Activated naive CD4-positive, alpha-beta T cell treated with anti-CD3 and anti-CD28 coated beads, Interleukin-2, amount 50 U/mL, for 24 hours (primary cell): ENCODE results near the gene GALNT17.
"Not testable (repeated sequence)": the region's sequence is repeated elsewhere in the genome, so short reads cannot be mapped to it uniquely, and the experiment has no call there.

ENCODE experiments used
- H3K27ac Mint-ChIP-seq: one replicate; pipeline ENCODE4 v1.8.0; 2021; ENCODE audit warnings: mild to moderate bottlenecking, mixed read lengths
- H3K27me3 Mint-ChIP-seq: one replicate; pipeline ENCODE4 v1.8.0; 2021; ENCODE audit warnings: mixed read lengths
- H3K36me3 Mint-ChIP-seq: one replicate; pipeline ENCODE4 v1.8.0; 2021; ENCODE audit warnings: mixed read lengths
- H3K4me1 Mint-ChIP-seq: one replicate; pipeline ENCODE4 v1.8.0; 2021; ENCODE audit warnings: mixed read lengths
- H3K4me3 Mint-ChIP-seq: one replicate; pipeline ENCODE4 v1.8.0; 2021; ENCODE audit warnings: mild to moderate bottlenecking, mixed read lengths
- H3K9me3 Mint-ChIP-seq: one replicate; pipeline ENCODE4 v1.8.0; 2021; ENCODE audit warnings: mixed read lengths

The GALNT17 gene

DNA sequence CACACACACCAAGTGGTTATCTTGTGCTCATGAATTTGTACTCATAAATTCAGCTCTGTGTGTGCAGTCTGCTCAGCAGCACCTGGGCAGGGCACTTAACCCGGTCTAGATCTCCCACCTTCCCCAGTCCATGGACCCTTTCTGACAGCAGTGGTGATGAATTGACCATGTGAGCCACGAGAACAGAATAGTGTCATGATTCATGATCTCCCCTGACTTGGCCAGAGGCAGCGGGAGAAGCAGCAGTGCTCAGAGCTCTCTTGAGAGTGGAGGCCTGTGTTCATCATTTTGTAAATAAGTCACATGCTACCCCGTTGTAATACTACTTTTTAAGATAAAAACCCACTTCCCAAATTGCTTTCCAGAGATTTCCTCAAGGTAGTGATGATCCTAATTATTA lies 74.2 kb downstream of the GALNT17 start:
- Mint-ChIP-seq H3K27ac (no peak overlapping the region), H3K36me3 (no peaks in the 10 kb centered on the region), H3K4me1 (no peaks in the 10 kb centered on the region), H3K4me3 (no peak overlapping the region), H3K9me3 (peaks cover 7% of the 10 kb centered on the region), H3K27me3 (no peaks in the 10 kb centered on the region)

DNA sequence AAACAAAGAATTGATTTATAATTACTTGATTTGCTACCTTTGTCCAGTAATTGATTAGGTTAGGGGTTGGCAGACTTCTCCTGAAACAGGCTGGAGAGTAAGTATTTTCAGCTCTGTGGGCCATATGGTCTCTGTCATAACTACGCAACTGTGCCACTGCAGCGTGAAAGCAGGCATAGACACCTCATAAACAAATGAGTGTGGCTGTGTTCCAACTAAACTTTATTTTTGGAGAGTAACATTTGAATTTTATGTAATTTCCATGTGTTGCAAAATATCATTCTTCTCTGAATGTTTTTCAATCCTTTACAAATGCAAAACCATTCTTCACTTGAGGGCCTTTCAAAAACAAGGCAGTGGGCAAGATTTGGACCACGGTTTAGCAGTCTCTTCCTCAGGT lies 76.9 kb downstream of the GALNT17 start:
- Mint-ChIP-seq H3K4me1 (no peaks in the 10 kb centered on the region), H3K27ac (no peak overlapping the region), H3K27me3 (no peaks in the 10 kb centered on the region), H3K36me3 (no peaks in the 10 kb centered on the region), H3K4me3 (no peak overlapping the region), H3K9me3 (peaks cover 8% of the 10 kb centered on the region)

GRCh38 chr7:71209484-71209883 lies 77.5 kb downstream of the GALNT17 start:
- H3K27ac Mint-ChIP-seq, H3K27me3 Mint-ChIP-seq, H3K9me3 Mint-ChIP-seq, H3K36me3 Mint-ChIP-seq, H3K4me3 Mint-ChIP-seq, H3K4me1 Mint-ChIP-seq: not testable (repeated sequence)

DNA sequence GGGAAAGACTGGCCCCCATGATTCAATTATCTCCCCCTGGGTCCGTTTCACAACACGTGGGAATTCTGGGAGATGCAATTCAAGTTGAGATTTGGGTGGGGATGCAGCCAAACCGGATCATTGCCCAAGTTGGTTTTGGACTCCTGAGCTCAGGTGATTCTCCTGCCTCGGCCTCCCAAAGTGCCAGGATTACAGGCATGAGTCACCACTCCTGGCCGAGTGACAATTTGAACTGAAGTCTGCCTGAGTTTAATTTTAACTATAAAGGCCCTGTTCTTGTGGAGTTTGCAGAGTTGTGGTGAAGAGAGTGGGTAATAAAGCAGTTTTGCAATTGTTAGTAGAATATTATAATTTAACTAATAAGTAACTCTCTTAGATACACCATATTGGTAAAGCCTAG lies 78.3 kb downstream of the GALNT17 start:
- no peak overlapping the region for H3K27ac Mint-ChIP-seq
- no peak overlapping the region for H3K4me3 Mint-ChIP-seq
- H3K9me3 Mint-ChIP-seq = peaks cover 6% of the 10 kb centered on the region
- no peaks in the 10 kb centered on the region for H3K36me3 Mint-ChIP-seq
- no peaks in the 10 kb centered on the region for H3K4me1 Mint-ChIP-seq
- no peaks in the 10 kb centered on the region for H3K27me3 Mint-ChIP-seq

GRCh38 chr7:71212433-71212832 lies 80.5 kb downstream of the GALNT17 start:
- not testable (repeated sequence) for H3K36me3 Mint-ChIP-seq, H3K9me3 Mint-ChIP-seq, H3K27ac Mint-ChIP-seq, H3K4me3 Mint-ChIP-seq, H3K27me3 Mint-ChIP-seq, H3K4me1 Mint-ChIP-seq

DNA sequence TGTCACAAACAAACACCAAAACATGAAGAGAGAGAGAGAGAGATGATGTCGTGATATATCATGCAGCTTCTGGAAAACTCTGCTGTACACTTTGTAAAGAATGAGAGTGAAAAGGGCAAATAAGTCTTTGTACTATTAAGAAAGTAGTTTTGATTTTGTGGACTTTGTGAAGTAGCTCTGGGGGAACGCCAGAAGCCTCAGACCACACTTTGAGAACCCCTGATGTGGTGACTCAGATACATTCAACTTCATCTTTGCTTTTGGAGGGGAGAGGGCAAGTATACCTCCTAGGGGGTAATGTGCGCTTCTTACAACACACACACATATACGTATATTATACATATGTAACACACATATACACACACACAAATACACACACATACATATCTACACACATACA lies 84.3 kb downstream of the GALNT17 start:
- H3K27me3 Mint-ChIP-seq = no peaks in the 10 kb centered on the region
- no peak overlapping the region for H3K4me3 Mint-ChIP-seq
- peaks cover 21% of the 10 kb centered on the region for H3K9me3 Mint-ChIP-seq
- H3K4me1 Mint-ChIP-seq = no peaks in the 10 kb centered on the region
- H3K27ac Mint-ChIP-seq = no peak overlapping the region
- peaks cover 1% of the 10 kb centered on the region for H3K36me3 Mint-ChIP-seq

GRCh38 chr7:71220210-71220695 lies 88.3 kb downstream of the GALNT17 start:
- no peaks in the 10 kb centered on the region for H3K4me1 Mint-ChIP-seq

GRCh38 chr7:71221049-71221448 lies 89.1 kb downstream of the GALNT17 start:
- Mint-ChIP-seq H3K4me3 (no peak overlapping the region), H3K36me3 (peaks cover 1% of the 10 kb centered on the region), H3K27ac (no peak overlapping the region), H3K4me1 (no peaks in the 10 kb centered on the region), H3K9me3 (peaks cover 20% of the 10 kb centered on the region), H3K27me3 (no peaks in the 10 kb centered on the region)

More at GRCh38 chr7:71220210-71220695, 88.3 kb downstream of the GALNT17 start:
- Mint-ChIP-seq H3K9me3 (peaks cover 20% of the 10 kb centered on the region), H3K27me3 (no peaks in the 10 kb centered on the region), H3K27ac (no peak overlapping the region), H3K36me3 (peaks cover 1% of the 10 kb centered on the region), H3K4me3 (no peak overlapping the region)

GRCh38 chr7:71221549-71221948 lies 89.6 kb downstream of the GALNT17 start:
- H3K27ac Mint-ChIP-seq = no peak overlapping the region
- no peaks in the 10 kb centered on the region for H3K27me3 Mint-ChIP-seq
- H3K4me3 Mint-ChIP-seq = no peak overlapping the region
- H3K4me1 Mint-ChIP-seq = no peaks in the 10 kb centered on the region
- H3K9me3 Mint-ChIP-seq = peaks cover 20% of the 10 kb centered on the region
- peaks cover 1% of the 10 kb centered on the region for H3K36me3 Mint-ChIP-seq

DNA sequence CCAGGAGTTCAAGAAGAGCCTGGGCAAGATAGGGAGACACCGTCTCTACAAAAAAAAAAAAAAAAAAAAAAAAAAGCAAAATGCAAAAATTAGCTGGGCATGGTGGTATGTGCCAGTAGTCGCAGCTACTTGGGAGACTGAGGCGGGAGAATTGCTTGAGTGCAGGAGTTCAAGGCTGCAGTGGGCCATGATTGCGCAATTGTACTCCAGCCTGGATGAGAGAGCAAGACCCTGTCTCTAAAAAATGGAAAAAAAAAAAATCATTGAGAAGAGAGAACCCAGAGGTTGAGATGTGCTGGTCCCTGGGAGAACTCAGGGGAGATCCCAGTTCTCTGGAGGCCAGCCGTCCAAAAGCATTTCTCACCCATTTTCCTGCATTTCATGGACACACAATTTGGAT lies 95.2 kb downstream of the GALNT17 start:
- no peaks in the 10 kb centered on the region for H3K27me3 Mint-ChIP-seq
- H3K4me3 Mint-ChIP-seq = no peak overlapping the region
- no peak overlapping the region for H3K27ac Mint-ChIP-seq
- peaks cover 7% of the 10 kb centered on the region for H3K9me3 Mint-ChIP-seq
- H3K36me3 Mint-ChIP-seq = peaks cover 1% of the 10 kb centered on the region
- no peaks in the 10 kb centered on the region for H3K4me1 Mint-ChIP-seq

DNA sequence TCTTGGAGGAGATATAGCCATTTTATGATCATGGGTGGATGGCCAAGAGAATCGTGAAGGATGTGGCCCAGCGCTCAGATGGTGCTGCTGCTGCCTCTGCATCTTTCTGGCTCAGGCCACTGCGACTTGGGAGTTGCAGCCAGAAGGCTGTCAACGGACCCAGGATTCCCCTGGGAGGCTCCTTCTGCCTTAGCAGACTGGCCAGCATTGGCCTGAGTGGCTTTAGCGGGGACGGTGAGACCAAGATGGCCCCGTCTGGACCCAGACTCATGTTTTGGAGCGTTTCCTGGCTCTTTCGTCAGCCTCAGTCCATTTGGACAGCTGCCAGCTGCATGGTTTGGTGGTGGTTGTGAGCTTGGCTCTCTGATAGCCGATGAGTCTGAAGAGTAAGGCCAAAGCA lies 97.2 kb downstream of the GALNT17 start:
- H3K9me3 Mint-ChIP-seq = peaks cover 7% of the 10 kb centered on the region
- H3K36me3 Mint-ChIP-seq = peaks cover 1% of the 10 kb centered on the region
- H3K27ac Mint-ChIP-seq = no peak overlapping the region
- H3K27me3 Mint-ChIP-seq = no peaks in the 10 kb centered on the region
- H3K4me3 Mint-ChIP-seq = no peak overlapping the region
- no peaks in the 10 kb centered on the region for H3K4me1 Mint-ChIP-seq

DNA sequence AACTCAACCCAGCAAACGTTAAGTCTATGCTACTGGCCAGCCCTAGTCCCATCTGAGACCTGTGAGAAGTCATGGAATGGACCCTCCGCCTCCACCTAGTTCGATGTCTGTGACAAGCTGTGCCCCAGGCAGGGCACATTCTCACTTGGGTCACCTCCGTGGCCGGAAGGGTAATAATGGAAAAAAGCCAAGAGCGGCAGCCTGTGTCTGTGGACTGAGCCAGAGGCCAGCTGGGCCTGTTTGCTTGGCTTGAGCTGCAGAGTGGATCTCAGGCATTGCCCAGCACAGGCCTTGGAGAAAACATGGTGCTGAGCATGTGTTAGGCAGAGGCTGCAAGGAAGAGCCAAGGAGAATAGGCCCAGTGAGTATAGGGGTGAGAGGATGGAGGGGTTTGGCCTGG lies 97.8 kb downstream of the GALNT17 start:
- Mint-ChIP-seq H3K36me3 (peaks cover 1% of the 10 kb centered on the region), H3K27me3 (no peaks in the 10 kb centered on the region), H3K4me3 (no peak overlapping the region), H3K4me1 (no peaks in the 10 kb centered on the region), H3K27ac (no peak overlapping the region), H3K9me3 (peaks cover 7% of the 10 kb centered on the region)

DNA sequence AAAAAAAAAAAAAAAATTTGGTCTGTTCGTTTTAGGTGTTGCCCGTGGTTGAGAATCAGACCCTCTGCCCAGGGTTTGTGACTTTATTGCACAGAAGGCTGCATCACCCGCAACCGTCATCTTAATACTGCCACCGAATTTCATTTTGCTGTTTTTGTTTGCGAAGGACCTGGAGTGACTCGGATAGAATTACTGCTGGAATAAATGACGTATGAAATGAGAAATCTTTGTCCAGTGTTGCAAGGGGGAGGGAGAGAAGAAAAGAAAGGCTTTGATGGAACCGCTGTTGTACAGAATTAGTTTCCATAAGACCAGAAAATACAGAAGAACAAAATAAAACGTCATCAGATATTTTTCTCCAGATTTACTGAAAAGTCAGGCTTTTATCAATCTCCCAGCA lies 103.3 kb downstream of the GALNT17 start:
- Mint-ChIP-seq H3K27me3 (no peaks in the 10 kb centered on the region), H3K9me3 (no peaks in the 10 kb centered on the region), H3K4me3 (no peak overlapping the region)

DNA sequence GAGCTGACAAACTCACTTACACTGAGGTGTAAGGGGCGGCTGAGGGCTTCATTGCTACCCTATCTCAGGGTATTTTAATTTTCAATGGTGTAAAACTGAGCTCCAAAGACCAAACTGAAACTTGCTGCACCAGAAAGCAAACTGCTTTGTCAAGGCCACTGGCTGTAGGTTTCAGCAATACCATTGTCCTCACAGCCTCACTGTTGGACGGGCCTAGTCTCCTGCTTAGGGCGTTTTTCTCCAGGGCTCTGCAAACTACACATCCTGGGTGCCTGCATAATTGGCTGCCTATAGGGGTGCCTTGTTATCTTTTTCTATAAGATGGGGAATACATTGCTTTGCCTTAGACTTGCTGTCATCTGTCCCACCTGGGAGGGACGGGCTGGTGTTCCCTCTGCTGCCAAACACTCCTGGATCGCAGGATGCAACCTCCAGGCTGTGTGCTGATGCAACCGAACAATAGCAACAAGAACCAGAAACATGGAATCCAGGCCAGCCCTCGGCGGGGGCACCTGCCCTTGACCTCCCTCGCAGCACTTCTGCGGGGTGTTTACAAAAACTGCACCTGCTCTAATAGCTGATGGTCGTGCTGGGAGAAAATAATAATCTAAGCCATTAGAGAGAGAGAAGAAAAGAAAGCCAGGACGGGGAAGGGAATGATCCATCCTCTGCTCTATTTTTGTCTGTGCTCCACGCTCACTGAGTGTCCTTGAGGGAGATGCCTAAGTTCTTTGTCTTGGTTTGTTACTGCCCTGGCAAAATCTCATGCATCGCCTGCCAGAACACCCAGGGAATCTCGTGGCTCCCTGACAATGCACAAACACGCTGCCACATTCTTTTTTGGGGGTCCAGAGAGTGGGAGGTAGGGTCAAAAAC lies 104.5 kb downstream of the GALNT17 start:
- Mint-ChIP-seq H3K4me3 (no peak overlapping the region), H3K27ac (no peak overlapping the region), H3K4me1 (no peaks in the 10 kb centered on the region), H3K36me3 (no peaks in the 10 kb centered on the region), H3K27me3 (no peaks in the 10 kb centered on the region), H3K9me3 (no peaks in the 10 kb centered on the region)

More for the DNA sequence above, 103.3 kb downstream of the GALNT17 start:
- Mint-ChIP-seq H3K4me1 (no peaks in the 10 kb centered on the region), H3K36me3 (no peaks in the 10 kb centered on the region), H3K27ac (no peak overlapping the region)

DNA sequence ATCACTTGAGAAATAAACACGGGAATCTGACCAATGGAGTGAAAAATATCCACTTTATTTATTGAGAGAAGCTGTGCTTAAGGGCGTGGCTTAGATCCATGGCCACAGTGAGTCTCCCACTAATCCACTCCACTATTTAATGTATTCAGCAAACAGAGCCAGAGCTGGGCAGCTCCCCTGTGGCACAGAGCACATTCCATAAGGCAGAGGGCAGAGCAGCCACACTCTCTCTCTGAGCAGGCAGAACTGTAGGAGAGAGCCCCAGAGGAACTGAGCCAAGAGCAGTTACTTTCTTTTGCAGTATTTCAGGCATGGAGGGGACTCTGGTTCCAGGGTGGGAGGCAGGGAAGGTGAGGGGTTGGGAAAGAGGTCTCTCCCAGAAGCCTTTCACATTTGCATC lies 106.0 kb downstream of the GALNT17 start:
- Mint-ChIP-seq H3K4me1 (no peaks in the 10 kb centered on the region), H3K27ac (no peak overlapping the region), H3K27me3 (no peaks in the 10 kb centered on the region), H3K9me3 (no peaks in the 10 kb centered on the region), H3K4me3 (no peak overlapping the region), H3K36me3 (no peaks in the 10 kb centered on the region)

DNA sequence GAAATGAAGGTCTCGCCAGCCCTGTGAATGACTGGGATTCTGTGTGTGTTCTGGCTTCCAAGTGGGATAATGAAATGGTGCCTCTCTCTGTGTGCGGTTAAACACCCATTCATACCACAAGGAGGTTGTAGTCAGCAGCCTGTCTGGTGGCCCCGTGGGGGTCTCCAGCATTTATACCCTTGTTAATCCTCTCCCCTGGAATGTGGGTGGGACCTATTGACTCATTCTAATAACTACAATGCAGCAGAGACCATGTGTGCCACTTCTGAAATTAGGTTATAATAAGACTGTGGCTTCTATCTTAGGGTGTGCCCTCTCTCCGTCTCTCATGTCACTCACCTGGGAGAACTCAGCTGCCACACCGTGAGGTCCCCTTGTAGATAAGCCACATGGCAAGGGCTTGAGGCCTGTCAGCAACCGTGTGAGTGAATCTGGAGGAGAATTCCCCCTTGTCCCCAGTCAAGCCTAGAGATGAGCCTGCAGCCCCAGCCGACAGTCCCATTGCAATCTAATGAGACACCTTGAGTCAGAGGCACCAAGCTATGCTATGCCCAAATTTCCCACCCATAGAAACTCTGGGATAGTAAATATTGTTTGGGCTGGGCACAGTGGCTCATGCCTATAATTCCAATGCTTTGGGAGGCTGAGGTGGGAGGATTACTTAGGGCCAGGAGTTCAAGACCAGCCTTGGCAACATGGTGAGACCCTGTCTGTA lies 106.8 kb downstream of the GALNT17 start:
- H3K27ac Mint-ChIP-seq = no peak overlapping the region
- H3K27me3 Mint-ChIP-seq = no peaks in the 10 kb centered on the region
- H3K4me1 Mint-ChIP-seq = no peaks in the 10 kb centered on the region
- H3K36me3 Mint-ChIP-seq = no peaks in the 10 kb centered on the region
- H3K9me3 Mint-ChIP-seq = peaks cover 7% of the 10 kb centered on the region
- H3K4me3 Mint-ChIP-seq = no peak overlapping the region
